SH-SY5Y (cell line): Measurements from ENCODE around the gene AK2.

Source experiments
- GATA2 ChIP-seq: IDR thresholded peaks from 2 replicates; pipeline ENCODE4 v1.6.1; 2011; ENCODE audit warnings: mild to moderate bottlenecking, low read depth, low read length
- GATA3 ChIP-seq: IDR thresholded peaks from 2 replicates; pipeline ENCODE4 v1.6.1; 2011; ENCODE audit warnings: low read depth, mild to moderate bottlenecking, low read length, moderate library complexity

- TF ChIP-seq GATA2 (no peak), GATA3 (no peak)
These were observed 47.3 kb downstream of the AK2 start for GRCh38 chr1:32989160-32990050.
